Measurements from ENCODE around the gene CACNA1S.

The CACNA1S gene

DNA sequence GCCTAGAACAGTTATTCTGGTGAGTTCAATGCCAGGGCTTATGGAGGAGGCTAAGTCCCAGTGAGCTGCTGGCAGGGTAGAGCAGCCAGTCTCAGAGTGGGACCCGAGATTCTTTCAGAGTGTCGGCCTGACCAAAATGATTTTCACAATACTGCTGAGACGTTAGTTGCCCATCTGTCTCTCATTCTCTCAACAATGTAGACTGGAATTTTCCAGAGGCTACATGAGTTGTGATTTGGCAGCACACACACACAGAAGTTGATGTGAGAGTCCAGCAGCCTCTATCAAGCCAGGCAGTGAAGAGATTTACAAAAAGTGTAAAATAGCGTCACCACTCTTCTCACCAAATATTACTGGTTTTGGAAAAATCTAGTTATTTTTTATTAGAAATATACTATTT is 21.7 kb downstream of the CACNA1S start:
- no peak for DNase-seq

DNA sequence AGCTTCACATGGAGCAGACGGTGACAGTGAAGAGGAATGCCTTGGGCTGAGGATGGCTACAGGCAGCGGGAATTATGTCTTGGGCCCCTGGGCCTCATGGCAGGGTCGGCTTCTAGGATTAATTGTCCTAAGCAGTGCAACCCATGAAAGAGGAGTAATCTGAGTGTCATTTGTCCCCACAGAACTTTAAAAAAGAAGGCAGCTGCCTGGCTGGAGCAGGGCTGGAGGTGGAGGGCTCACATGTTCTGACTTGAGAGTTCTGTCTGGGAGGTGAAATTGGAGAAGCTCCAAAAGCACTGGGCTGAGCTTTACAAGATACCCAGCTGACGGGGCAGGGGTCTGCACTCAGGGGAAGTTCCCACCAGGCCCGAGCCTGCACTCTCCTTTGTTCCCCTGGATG is 22.6 kb downstream of the CACNA1S start:
- no peak for DNase-seq

DNA sequence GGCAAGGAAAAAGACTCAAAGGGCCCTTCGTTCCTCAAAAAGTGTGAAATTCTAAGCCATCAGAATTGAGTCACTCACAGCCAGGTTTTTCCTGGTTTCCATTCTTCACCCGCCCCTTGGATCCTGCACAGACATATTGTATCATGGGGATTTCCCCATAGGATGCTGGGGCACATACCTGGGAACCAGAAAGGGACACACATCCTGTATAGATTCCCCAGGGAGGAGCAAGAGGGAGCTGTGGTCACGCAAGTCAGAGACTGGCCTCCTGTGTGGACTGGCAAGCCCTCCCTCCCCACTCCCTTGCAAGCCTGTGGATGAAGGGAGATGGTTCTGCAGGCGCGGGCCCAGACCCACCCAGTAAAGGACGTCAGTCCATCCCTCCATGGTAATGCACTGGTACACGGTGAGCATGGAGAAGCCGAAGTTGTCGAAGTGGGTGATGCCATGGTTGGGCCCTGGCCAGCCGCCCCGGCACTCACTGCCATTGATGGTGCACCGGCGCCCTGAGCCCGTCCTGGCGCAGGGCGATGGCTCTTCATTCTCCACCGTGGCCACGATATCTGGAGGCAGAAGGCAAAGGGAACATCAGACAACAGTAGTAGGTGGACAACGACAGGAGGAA is 23.2 kb downstream of the CACNA1S start:
- DNase-seq = no peak

DNA sequence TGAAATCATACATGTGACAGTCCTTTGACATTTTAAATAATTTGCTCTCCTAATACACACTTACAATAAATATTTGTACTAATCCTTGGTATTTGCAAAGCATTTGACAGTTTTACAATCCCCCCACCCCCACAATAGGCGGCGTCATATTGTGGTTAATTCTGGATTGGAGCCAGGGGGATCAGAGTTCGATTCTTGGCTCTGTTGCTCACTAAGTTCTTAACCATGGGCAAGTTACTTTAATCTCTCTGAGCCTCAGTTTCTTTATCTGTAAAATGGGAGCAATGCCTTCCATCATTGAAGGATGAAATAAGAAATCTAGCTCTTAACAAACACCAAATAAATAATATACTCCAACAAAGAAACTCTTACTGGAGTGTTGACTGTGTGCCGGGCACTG is 23.8 kb downstream of the CACNA1S start:
- DNase-seq = no peak

DNA sequence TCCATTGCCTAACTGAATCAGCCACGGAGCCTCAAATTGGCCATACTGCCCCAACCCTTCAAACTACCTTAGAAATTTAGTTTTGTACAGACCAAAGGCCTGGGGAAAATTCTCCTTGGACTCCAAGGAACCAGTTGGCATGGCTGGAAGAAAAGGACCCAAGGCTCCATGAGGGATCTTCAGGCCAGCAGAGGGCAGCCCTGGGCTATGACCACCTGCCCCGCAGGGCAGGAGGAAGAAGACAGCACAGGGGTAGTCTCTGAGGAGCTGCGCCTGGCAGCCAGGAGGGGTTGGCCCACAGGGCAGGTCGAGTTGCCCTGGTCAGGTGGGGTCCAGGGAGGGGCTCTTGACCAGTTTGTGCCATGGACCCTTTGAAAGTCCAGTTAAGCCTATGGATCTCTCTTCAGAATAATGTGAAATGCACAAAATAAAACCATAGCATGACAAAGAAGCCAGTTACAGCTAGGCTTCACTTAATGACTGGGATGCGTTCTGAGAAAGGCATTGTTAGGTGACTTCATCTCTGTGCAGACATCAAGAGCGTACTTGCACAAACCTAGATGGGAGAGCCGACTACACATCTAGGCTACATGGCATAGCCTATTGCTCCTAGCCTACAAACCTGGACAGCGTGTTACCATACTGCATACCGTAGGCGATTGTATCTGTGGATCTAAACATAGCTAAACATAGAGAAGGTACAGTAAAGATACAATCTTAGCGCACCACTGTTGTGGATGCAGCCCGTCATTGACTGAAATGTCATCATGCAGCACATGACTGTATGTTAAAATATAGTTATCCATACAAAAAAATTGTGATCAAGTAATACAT is 26.1 kb downstream of the CACNA1S start:
- no peak for DNase-seq

GRCh38 chr1:201084295-201084694 is 27.9 kb downstream of the CACNA1S start:
- DNase-seq = peak; percentile 85

- DNase-seq = no peak
These were observed 28.5 kb downstream of the CACNA1S start for GRCh38 chr1:201083741-201084140.

DNA sequence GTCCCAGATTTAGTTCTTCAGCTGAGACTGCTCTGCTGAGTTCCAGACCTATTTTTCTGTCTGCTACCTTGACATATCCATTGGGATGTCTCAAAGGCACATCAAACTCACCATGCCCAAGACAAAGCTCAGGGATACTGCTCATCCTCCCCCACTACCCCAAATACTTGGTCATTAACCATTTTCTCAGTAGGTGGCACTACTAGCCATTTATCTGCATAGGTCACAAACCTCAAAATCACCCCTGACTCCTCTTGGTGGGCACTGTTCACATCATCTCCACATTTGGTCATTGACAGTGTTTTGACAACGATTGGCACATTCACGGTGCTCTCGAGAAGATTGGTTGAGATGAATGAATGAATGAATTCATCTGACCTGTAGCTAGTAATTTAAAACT is 32.1 kb downstream of the CACNA1S start:
- no peak for DNase-seq

- DNase-seq = no peak
These were observed 34.5 kb downstream of the CACNA1S start for GRCh38 chr1:201077736-201078135.

- DNase-seq = no peak
These were observed 35.1 kb downstream of the CACNA1S start for GRCh38 chr1:201077116-201077515.

DNA sequence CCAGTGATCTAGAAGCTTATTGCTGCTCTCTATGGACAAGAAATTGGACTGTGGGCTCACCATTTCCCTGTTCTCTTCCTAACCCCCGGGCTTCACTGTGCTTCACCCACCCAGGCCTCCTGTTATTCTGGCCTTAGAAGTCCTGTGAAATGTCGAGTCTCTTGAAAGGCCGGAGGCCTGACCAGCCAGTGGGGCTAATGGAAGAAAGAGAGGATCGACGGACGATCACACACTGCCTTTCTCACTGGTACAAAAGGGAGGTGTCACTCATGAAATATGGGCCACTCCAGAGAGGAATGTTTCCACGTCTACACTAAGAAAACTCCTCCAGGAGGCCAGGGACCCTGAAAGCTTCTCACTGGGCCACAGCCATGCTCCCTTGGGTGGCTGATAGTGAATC is 36.1 kb downstream of the CACNA1S start:
- no peak for DNase-seq

DNA sequence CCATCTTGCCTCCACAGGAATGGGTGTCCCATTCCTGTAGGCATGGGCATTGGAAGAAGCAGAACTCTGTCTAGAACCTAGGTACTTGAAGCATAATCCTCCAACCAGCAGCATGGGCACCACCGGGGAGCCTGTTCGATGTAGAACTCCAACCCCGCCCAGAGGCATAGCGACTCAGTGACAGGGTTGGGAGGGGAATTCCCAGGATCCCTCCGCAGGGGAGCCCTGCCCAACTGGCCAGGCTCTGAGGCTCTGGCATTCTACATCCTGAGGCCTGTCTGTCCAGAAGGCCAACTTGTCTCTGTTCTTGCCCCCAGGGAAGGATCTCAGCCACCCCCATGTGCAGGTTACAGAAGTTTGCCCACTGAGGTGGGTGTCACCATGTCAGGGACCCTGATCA is 38.2 kb downstream of the CACNA1S start:
- no peak for DNase-seq

DNA sequence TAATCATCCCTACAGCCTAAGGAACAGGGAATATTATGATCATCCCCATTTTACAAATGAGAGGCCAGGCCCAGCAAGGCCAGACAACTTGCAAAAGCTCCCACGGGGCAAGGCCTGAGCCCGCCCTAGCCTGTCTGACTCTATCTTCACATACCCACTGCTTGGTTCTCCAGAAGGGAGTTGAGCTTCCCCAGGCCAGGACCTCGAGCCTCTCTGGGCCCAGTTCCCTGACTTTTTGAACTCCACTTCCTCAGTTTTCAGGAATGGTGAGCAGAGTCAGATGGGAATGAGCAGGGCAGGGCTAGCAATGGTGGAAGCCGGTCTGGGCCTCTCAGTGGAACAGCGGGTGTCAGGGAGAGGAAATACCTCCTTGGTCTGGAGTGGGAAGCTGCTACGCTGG is 39.3 kb downstream of the CACNA1S start:
- DNase-seq = no peak

GRCh38 chr1:201072149-201072548 is 40.1 kb downstream of the CACNA1S start:
- DNase-seq = no peak

DNA sequence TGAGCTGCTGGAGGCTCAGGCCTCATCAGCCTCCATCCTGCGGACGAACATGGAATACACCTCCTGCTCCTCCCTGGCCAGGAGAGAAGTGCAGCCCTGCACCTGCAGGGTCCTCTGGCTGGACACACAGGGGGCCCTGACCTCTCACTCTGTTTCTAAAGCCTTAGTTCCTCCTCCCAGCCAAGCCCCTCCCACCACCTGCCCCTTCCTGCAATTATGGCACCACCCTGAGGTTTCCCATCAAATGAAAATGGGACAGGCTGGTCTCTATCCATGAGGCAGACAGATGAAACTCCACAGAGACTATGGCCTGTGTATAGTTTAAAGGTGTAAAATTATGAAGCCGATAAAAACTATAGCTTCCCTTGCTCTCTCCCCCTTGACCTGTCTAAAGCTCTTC is 42.6 kb downstream of the CACNA1S start:
- DNase-seq = no peak

DNA sequence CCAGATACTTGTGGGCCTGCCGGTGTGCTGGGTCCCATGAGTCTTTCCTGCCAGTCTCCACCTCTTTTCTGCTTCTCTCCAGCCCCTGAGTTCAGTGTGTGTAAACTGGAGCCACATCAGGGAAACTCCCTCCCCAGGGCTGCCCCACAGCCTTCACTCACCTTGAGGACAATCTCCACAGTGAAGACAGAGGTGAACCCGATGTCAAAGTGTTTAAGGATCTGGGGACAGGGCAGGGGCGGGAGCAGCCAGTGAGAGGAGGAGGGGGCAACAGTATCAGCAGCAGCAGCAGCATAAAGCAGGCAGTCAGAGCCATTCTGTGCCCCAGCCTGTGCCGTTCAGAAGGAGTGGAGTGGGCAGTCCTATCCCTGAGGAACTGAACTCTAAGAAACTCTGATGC is 43.2 kb downstream of the CACNA1S start:
- DNase-seq = no peak

DNA sequence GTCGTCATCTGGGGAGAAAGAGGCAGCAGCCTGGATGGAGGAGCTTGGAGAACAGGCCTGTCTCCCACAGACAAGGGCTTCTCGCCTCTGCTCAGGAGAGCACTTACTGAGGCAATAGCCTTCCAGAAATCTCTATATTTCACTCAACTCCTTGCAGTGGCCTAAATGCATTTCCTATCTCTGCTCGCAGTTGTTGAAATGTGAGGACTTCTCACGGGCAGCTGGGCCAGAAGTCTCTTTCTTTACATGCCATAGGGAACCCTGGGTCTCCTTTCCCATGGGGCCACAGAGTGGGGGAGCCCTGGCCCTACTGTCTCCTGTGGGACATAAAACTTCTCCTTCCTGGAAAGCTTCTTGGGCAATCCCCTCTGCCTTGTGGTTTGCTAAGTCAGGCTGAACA is 45.2 kb downstream of the CACNA1S start:
- DNase-seq = no peak

GRCh38 chr1:201065686-201066085 is 46.5 kb downstream of the CACNA1S start:
- no peak for DNase-seq

DNA sequence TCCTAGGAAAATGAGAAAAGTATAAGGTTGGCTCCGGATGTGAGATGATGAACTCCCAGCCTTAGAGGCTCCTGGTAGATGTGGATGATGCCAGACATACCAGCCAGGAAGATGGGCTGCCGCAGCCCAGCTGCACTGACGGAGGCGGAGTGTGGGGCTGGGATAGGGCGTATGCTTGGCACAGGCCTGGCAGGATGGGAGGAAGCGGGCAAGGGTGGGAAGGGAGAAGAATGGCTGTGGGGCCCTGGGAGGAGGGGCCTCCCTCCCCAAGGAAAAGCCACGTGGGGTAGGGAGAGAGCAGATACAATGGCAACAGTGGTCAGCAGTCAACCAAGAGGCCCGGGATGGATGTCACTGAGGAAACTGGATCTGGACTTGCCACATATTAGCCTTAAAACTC is 47.4 kb downstream of the CACNA1S start:
- no peak for DNase-seq

DNA sequence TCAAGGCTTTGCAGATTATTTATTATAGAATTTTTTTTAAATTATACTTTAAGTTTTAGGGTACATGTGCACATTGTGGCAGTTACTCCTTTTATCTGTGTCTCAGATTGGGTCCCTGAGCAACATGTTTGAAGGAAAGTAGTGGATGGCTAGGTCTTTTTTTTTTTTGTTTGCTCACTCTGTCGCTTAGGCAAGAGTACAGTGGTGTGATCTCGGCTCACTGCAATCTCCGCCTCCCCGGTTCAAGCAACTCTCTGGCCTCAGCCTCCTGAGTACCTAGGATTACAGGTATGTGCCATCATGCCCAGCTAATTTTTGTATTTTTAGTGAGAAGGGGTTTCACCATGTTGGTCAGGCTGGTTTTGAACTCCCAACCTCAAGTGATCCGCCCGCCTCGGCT is 49.1 kb downstream of the CACNA1S start:
- DNase-seq = no peak

DNA sequence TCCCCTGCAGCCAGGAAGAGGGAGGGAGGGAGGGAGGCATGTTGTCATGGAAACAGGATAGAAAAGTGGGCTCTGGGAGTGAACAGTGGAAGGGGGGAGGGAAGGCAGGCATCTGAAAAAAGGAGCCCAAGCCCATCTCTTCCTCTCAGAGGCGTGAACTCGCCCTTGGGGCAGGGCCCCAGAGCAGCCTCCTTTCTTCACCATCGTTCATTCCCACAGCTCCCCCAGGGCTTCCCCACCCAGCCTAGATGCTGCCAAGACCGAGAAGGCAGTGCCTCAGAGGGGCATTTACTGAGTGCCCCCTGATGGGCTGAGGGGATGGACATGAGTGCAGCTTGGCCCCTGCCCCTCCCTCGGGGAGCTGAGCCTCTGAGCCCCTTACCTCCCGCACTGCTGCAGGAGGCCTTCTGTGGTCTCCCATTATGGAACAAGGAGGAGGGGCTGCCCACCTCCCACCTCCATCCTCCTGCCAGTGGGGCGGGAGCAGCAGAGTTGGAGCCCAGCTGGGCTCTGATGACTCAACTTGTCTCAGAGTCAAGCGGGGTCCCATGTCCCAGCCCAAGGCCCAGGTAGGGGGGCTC is 49.6 kb downstream of the CACNA1S start:
- DNase-seq = peak; percentile 22

- no peak for DNase-seq
These were observed 50.3 kb downstream of the CACNA1S start for GRCh38 chr1:201061886-201062285.

DNA sequence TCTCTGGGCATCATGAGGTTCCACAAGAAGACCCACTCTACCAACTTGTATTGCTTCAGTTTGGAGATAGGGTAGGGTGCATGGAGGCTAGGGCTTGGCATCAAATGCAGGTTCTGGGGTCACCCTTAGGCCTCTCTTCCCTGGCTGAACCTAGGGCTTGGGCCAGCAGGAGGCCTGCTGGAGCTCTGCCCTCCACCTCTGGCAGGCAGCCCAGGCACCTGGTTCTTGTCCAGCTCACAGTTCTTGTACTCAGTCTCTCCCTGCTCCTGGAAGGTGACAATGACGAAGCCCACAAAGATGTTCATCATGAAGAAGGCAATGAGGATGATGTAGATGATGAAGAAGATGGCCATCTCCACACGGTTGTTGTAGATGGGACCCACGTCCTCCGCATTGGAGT is 51.2 kb downstream of the CACNA1S start:
- DNase-seq = no peak

GRCh38 chr1:201060586-201060985 is 51.6 kb downstream of the CACNA1S start:
- DNase-seq = no peak
